Stimulated activated effector memory CD8-positive, alpha-beta T cell treated with anti-CD3 and anti-CD28 coated beads, Interleukin-12 subunit alpha, Interleukin-12 subunit beta, amount 100 ng/mL, for 72 hours (primary cell): ENCODE data around the gene COL17A1.

ENCODE experiments used
- ATAC-seq: fragments of 150-1000 bp; cut with Tn5 transposase; 2 replicates; pipeline ENCODE4 v1.10.0; 2021
- DNase-seq, 2 donors: peaks; one replicate each; pipeline ENCODE4 v3.0.0; 2021 to 2022; ENCODE audit warnings: low spot score in 2 of 2
- H3K27ac Mint-ChIP-seq: one replicate; pipeline ENCODE4 v1.8.0; 2022; ENCODE audit warnings: mild to moderate bottlenecking, mixed read lengths
- H3K36me3 Mint-ChIP-seq: one replicate; pipeline ENCODE4 v1.8.0; 2022; ENCODE audit warnings: mild to moderate bottlenecking, mixed read lengths
- H3K4me1 Mint-ChIP-seq: one replicate; pipeline ENCODE4 v1.8.0; 2022; ENCODE audit warnings: mixed read lengths
- H3K4me3 Mint-ChIP-seq: one replicate; pipeline ENCODE4 v1.8.0; 2022; ENCODE audit warnings: mild to moderate bottlenecking, mixed read lengths
- H3K9me3 Mint-ChIP-seq: one replicate; pipeline ENCODE4 v1.8.0; 2022; ENCODE audit warnings: mixed read lengths

The COL17A1 gene

GRCh38 chr10:104016661-104017060 is 69.0 kb downstream of the COL17A1 start:
- peaks cover 13% of the 10 kb centered on the region for H3K4me1 Mint-ChIP-seq
- DNase-seq, result no peak
- ATAC-seq, result no peak
- H3K27ac Mint-ChIP-seq, result no peak overlapping the region
- no peaks in the 10 kb centered on the region for H3K9me3 Mint-ChIP-seq
- H3K4me3 Mint-ChIP-seq, result no peak overlapping the region
- H3K36me3 Mint-ChIP-seq, result peaks cover 72% of the 10 kb centered on the region

GRCh38 chr10:104014176-104014575 is 71.5 kb downstream of the COL17A1 start:
- H3K27ac Mint-ChIP-seq, result no peak overlapping the region
- H3K36me3 Mint-ChIP-seq, result peaks cover 72% of the 10 kb centered on the region
- peaks cover 10% of the 10 kb centered on the region for H3K4me1 Mint-ChIP-seq
- ATAC-seq (no peak), DNase-seq (no peak)
- no peak overlapping the region for H3K4me3 Mint-ChIP-seq
- H3K9me3 Mint-ChIP-seq, result no peaks in the 10 kb centered on the region

GRCh38 chr10:104013489-104013888 is 72.2 kb downstream of the COL17A1 start:
- Mint-ChIP-seq H3K9me3 (no peaks in the 10 kb centered on the region), H3K36me3 (peaks cover 72% of the 10 kb centered on the region), H3K27ac (no peak overlapping the region), H3K4me3 (no peak overlapping the region), H3K4me1 (peaks cover 10% of the 10 kb centered on the region)
- ATAC-seq (no peak), DNase-seq (no peak)

GRCh38 chr10:104011904-104012303 is 73.8 kb downstream of the COL17A1 start:
- H3K9me3 Mint-ChIP-seq, result no peaks in the 10 kb centered on the region
- H3K4me3 Mint-ChIP-seq, result no peak overlapping the region
- DNase-seq, result no peak
- H3K36me3 Mint-ChIP-seq, result peaks cover 75% of the 10 kb centered on the region
- H3K27ac Mint-ChIP-seq, result no peak overlapping the region
- H3K4me1 Mint-ChIP-seq, result no peaks in the 10 kb centered on the region
- ATAC-seq, result no peak

- DNase-seq (no peak), ATAC-seq (peak; percentile 77)
- Mint-ChIP-seq H3K36me3 (peaks cover 100% of the 10 kb centered on the region), H3K4me3 (peak overlapping the region; percentile 13), H3K4me1 (peaks cover 21% of the 10 kb centered on the region), H3K9me3 (no peaks in the 10 kb centered on the region), H3K27ac (peak overlapping the region; percentile 30)
These were observed 80.4 kb downstream of the COL17A1 start for GRCh38 chr10:104005172-104005863.

GRCh38 chr10:104002911-104003310 is 82.8 kb downstream of the COL17A1 start:
- Mint-ChIP-seq H3K9me3 (no peaks in the 10 kb centered on the region), H3K27ac (peak overlapping the region; percentile 18), H3K4me1 (peaks cover 21% of the 10 kb centered on the region), H3K4me3 (no peak overlapping the region), H3K36me3 (peaks cover 100% of the 10 kb centered on the region)
- ATAC-seq (no peak), DNase-seq (no peak)

- Mint-ChIP-seq H3K36me3 (peaks cover 99% of the 10 kb centered on the region), H3K4me1 (peaks cover 22% of the 10 kb centered on the region), H3K4me3 (no peak overlapping the region), H3K9me3 (no peaks in the 10 kb centered on the region), H3K27ac (peak overlapping the region; percentile 38)
- DNase-seq, result no peak
- no peak for ATAC-seq
These were observed 86.9 kb downstream of the COL17A1 start for GRCh38 chr10:103998805-103999204.

GRCh38 chr10:103995134-103995533 is 90.5 kb downstream of the COL17A1 start:
- DNase-seq, result no peak
- H3K4me1 Mint-ChIP-seq, result peaks cover 11% of the 10 kb centered on the region
- H3K9me3 Mint-ChIP-seq, result no peaks in the 10 kb centered on the region
- peaks cover 98% of the 10 kb centered on the region for H3K36me3 Mint-ChIP-seq
- H3K4me3 Mint-ChIP-seq, result no peak overlapping the region
- peak; percentile 61 for ATAC-seq
- peak overlapping the region; percentile 63 for H3K27ac Mint-ChIP-seq

- peaks cover 22% of the 10 kb centered on the region for H3K4me1 Mint-ChIP-seq
- ATAC-seq, result no peak
- no peak for DNase-seq
- H3K4me3 Mint-ChIP-seq, result no peak overlapping the region
- peaks cover 67% of the 10 kb centered on the region for H3K36me3 Mint-ChIP-seq
- H3K9me3 Mint-ChIP-seq, result no peaks in the 10 kb centered on the region
- no peak overlapping the region for H3K27ac Mint-ChIP-seq
These were observed 94.1 kb downstream of the COL17A1 start for GRCh38 chr10:103991393-103992128.

GRCh38 chr10:103990531-103990930 is 95.1 kb downstream of the COL17A1 start:
- Mint-ChIP-seq H3K9me3 (no peaks in the 10 kb centered on the region), H3K4me3 (no peak overlapping the region), H3K36me3 (peaks cover 62% of the 10 kb centered on the region), H3K27ac (no peak overlapping the region), H3K4me1 (peaks cover 26% of the 10 kb centered on the region)
- DNase-seq (no peak), ATAC-seq (no peak)

GRCh38 chr10:103990121-103990520 is 95.6 kb downstream of the COL17A1 start:
- Mint-ChIP-seq H3K27ac (peak overlapping the region; percentile 18), H3K36me3 (peaks cover 58% of the 10 kb centered on the region), H3K4me3 (peak overlapping the region; percentile 11), H3K9me3 (no peaks in the 10 kb centered on the region), H3K4me1 (peaks cover 30% of the 10 kb centered on the region)
- no peak for ATAC-seq
- no peak for DNase-seq

- Mint-ChIP-seq H3K4me3 (peak overlapping the region; percentile 30), H3K27ac (peak overlapping the region; percentile 68), H3K4me1 (peaks cover 60% of the 10 kb centered on the region), H3K36me3 (peaks cover 20% of the 10 kb centered on the region), H3K9me3 (no peaks in the 10 kb centered on the region)
- DNase-seq, result peak in 1 of 2 donors; percentile 60
- peak; percentile 84 for ATAC-seq
These were observed 99.3 kb downstream of the COL17A1 start for GRCh38 chr10:103986360-103986759.

- DNase-seq, result no peak
- H3K36me3 Mint-ChIP-seq, result peaks cover 14% of the 10 kb centered on the region
- no peaks in the 10 kb centered on the region for H3K9me3 Mint-ChIP-seq
- no peak overlapping the region for H3K27ac Mint-ChIP-seq
- no peak overlapping the region for H3K4me3 Mint-ChIP-seq
- H3K4me1 Mint-ChIP-seq, result peaks cover 66% of the 10 kb centered on the region
- ATAC-seq, result no peak
These were observed 100.0 kb downstream of the COL17A1 start for GRCh38 chr10:103985726-103986125.

GRCh38 chr10:103983367-103983911 is 102.2 kb downstream of the COL17A1 start:
- Mint-ChIP-seq H3K27ac (peak overlapping the region; percentile 66), H3K4me3 (peak overlapping the region; percentile 54), H3K9me3 (no peaks in the 10 kb centered on the region), H3K36me3 (peaks cover 5% of the 10 kb centered on the region), H3K4me1 (peaks cover 68% of the 10 kb centered on the region)
- ATAC-seq (peak; percentile 94), DNase-seq (no peak)

GRCh38 chr10:103982639-103983038 is 103.0 kb downstream of the COL17A1 start:
- H3K4me1 Mint-ChIP-seq, result peaks cover 62% of the 10 kb centered on the region
- peak overlapping the region; percentile 54 for H3K4me3 Mint-ChIP-seq
- H3K36me3 Mint-ChIP-seq, result peaks cover 5% of the 10 kb centered on the region
- H3K27ac Mint-ChIP-seq, result peak overlapping the region; percentile 66
- ATAC-seq (no peak), DNase-seq (no peak)
- no peaks in the 10 kb centered on the region for H3K9me3 Mint-ChIP-seq
